KOPT-K1 (cell line): ENCODE measurements around the gene STAP2.
"Not testable (repeated sequence)": the region's sequence is repeated elsewhere in the genome, so short reads cannot be mapped to it uniquely, and the experiment has no call there.

ENCODE experiments used
- H3K27ac ChIP-seq: fragments of 200-600 bp; sonication (generic); 2 replicates; pipeline ENCODE4 v1.5.1; 2016; ENCODE audit warnings: antibody characterized with exemption, mild to moderate bottlenecking, low read depth, low read length; ENCODE audit not compliant: poor library complexity, severe bottlenecking
- H3K36me3 ChIP-seq: fragments of 200-600 bp; sonication (generic); 2 replicates; pipeline ENCODE4 v1.5.1; 2017; ENCODE audit warnings: antibody characterized with exemption, mild to moderate bottlenecking, low read length, moderate library complexity; ENCODE audit not compliant: insufficient read depth
- H3K9me3 ChIP-seq: fragments of 200-600 bp; sonication (generic); 2 replicates; pipeline ENCODE4 v1.5.1; 2017; ENCODE audit warnings: antibody characterized with exemption, low read length, mild to moderate bottlenecking; ENCODE audit not compliant: insufficient read depth, poor library complexity, severe bottlenecking

STAP2 gene

DNA sequence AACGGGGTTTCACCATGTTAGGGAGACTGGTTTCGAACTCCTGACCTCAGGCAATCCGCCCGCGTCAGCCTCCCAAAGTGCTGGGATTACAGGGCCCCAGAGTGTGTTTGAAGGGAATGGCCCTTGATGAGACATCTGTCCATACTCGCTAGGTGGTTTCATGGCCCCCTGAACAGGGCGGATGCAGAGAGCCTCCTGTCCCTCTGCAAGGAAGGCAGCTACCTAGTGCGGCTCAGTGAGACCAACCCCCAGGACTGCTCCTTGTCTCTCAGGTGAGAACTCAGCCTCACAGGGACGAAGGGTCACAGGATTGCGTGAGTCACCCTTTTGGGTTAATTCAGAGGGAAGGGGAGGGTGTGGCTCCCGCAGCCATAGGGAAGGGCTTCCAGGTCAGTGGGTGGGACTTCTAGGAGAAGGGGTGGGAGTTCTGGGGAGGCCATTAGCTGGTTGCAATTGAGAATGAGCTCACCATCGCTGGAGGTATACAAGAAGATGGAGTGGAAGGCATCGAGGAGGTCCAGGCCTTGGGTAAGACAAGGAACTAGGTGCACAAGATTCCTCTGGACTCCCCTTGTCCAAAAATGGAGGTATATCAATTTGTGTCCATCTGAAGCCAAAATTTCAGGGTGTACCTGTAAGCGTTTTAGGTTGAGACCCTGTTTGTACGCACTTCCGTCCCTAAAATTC, 50.4 kb downstream of the STAP2 start:
- H3K9me3 ChIP-seq, result no peaks in the 10 kb centered on the region
- no peak overlapping the region for H3K27ac ChIP-seq
- no peaks in the 10 kb centered on the region for H3K36me3 ChIP-seq

DNA sequence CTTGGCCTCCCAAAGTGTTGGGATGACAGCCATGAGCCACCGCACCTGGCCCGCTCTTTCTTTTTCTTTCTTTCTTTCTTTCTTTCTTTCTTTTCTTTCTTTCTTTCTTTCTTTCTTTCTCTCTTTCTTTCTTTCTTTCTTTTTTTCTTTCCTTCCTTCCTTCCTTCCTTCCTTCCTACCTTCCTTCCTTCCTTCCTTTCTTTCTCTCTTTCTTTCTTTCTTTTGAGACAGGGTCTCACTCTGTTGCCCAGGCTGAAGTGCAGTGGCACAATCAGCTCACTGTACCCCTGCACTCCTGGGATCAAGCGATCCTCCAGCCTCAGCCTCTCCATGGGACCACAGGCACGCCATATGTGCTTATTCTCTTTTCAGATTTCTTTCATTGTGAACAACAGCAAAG, 52.5 kb downstream of the STAP2 start:
- not testable (repeated sequence) for H3K36me3 ChIP-seq, H3K27ac ChIP-seq, H3K9me3 ChIP-seq

DNA sequence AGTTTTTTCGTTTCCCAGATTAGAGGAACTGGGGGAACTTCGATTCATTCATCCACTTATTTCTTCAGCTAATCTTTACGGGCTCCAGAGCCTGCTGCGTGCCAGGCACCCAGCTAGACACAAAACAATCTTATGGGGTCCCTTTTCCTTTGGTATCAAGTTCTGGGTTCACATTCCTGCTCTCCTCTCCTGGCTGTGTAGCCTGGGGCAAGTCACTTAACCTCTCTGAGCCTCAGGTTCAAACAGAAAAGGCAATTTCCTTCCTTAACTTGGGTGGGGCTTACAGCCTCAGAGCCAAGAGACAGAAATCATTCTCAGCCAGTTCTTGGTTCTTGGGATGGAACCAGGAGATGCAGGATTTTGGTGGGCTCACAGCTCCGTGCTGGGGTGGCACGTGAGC, 53.7 kb downstream of the STAP2 start:
- Histone ChIP-seq H3K9me3 (no peaks in the 10 kb centered on the region), H3K36me3 (no peaks in the 10 kb centered on the region), H3K27ac (no peak overlapping the region)

DNA sequence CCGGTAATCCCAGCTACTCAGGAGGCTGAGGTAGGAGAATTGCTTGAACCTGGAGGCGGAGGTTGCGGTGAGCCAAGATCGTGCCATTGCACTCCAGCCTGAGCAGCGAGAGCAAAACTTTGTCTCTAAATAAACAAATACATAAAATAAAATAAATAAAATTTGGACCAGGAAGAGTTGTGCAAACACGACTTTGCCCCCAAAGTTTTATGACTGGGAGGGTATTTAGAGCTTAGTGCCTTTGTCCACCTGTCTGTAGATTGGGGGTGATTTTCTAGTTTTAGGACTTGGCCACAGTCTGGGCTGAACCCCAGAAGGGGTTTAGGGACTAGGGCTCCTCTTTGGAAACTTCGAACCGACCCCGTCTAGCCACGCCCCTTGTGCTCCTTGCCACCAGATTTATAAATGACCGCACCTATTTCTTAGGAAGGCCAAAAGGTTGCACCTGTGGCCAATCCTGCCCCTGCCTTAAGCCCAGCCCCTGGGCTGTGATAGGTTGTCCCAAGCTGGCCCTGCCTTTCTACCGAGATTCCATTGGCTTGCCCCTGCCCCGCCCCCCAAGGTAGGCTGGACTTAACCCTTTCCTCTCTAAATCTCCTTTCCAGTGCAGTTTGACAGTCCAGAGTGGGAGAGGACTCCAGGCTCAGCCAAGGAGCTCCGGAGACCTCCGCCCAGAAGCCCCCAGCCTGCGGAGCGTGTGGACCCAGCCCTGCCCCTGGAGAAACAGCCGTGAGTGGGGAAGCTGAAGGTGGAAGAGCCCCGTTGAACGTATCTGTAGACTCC, 54.3 kb downstream of the STAP2 start:
- Histone ChIP-seq H3K36me3 (no peaks in the 10 kb centered on the region), H3K9me3 (no peaks in the 10 kb centered on the region)

DNA sequence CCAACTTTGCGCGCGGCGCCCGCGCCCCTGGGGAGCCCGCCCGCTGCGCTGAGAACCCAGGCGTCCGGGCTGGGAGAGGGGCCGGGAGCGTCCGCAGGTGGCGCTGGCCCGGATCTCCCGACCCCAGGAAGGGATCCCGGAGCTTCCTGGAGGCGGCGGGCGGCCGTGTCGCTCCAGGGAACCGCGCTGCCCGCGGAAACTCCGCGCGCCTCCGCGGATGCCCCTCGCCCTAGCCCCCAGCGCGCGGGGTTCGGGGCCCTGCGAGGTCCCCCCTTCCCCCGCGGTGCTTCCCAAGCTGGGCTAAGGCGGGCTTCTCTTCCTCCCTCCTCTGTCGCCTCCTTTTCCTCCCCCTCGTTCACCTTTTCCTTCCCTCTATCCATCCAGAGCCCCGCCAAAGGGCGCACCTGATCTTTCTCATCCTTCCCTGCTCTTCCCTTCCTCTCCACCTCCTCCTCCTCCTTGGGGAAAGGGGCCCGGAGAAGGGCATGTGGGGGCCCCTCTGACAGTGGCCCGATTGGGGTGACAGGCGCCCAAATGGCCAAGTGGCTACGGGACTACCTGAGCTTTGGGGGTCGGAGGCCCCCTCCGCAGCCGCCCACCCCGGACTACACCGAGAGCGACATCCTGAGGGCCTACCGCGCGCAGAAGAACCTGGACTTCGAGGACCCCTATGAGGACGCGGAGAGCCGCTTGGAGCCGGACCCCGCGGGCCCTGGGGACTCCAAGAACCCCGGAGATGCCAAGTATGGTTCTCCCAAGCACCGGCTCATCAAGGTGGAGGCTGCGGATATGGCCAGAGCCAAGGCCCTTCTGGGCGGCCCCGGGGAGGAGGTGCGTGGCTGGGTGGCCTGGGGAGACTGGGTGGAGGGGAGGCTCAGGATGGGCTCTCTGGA, 58.9 kb downstream of the STAP2 start:
- Histone ChIP-seq H3K9me3 (no peaks in the 10 kb centered on the region), H3K36me3 (no peaks in the 10 kb centered on the region), H3K27ac (no peak overlapping the region)

More for the DNA sequence above, 54.3 kb downstream of the STAP2 start:
- H3K27ac ChIP-seq, result no peak overlapping the region

DNA sequence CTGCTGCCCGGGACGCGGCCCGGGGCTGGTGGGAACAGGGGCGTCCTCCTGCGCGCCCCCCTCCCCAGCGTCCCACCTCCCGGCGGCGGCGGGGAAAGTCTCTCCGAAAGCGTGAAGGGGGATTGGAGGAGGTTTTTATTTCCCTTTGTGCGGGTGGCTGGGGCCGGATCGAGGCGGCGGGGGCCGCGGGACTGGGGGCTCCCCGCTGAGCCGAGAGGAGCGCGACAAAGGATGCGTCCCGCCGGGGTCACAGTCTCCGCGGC, 59.4 kb downstream of the STAP2 start:
- Histone ChIP-seq H3K36me3 (no peaks in the 10 kb centered on the region), H3K9me3 (no peaks in the 10 kb centered on the region), H3K27ac (no peak overlapping the region)

DNA sequence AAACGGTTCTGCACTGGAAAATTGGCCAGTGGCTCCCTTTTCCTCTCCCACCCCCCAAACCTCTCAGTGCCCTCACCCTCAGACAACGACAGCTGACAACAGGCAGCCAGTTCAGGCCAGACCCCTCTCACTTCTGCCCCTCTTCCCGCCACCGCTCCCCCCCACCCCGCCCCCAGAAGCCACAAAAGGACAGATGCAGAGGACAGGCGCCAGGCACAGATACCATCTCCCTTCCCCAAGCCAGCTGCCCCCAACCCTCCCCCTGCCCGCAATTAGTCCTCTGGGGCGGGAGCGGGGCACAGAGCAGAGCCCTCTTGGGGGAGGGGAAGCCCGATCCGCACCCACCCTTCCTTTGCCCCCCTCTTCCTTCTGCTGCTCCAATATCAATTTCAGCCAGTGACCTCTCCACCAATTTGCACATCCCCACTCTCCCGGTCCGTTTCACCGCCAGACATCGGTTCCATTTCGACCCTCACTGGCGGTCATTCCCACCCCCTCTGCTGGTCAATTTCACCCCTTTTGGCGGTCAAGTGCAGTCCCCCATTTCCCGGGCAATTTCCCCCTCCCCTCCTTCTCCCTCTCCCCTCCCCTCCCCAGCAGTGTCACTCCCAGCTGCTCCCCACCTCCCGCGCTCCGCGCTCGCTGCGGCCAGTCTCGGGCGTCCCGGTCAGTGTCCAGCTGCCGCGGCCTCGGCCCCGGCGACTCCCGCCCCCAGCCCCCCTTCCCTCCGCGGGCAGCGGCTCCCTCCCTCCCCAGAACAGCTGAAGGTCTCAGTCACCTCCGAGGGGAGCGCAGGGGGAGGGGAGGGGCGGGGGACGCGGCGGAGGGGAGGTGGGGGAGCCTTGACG, 60.0 kb downstream of the STAP2 start, which contains the start of gene SHD:
TSS of gene SHD (plus strand) at position 848 of the 848 bp plus-strand sequence. CDS start 798 bp downstream, outside the sequence.
- Histone ChIP-seq H3K9me3 (no peaks in the 10 kb centered on the region), H3K27ac (no peak within 1 kb of the TSS)

DNA sequence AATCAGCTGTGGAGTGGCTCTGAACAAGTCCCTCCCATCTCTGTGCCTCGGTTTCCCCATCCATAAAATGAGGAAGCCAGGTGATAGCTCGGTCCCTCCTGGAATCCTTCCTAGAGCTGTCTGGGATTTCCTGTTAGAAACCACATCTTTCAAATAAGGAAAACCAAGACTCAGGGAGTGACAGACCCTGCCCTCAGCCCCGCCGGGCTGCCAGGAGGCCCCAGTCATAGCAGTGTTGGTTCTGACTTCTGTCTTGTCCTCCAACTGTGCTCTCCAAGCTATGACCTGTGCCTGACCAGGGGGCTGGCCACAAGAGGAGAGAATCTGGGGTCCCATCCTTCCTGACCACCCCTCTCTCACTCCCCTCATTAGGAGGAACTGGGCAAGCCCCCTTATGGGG, 60.6 kb downstream of the STAP2 start:
- Histone ChIP-seq H3K27ac (no peak overlapping the region), H3K9me3 (no peaks in the 10 kb centered on the region), H3K36me3 (no peaks in the 10 kb centered on the region)

More for the DNA sequence above, 60.0 kb downstream of the STAP2 start, which contains the start of gene SHD:
- no peaks in the 10 kb centered on the region for H3K36me3 ChIP-seq

DNA sequence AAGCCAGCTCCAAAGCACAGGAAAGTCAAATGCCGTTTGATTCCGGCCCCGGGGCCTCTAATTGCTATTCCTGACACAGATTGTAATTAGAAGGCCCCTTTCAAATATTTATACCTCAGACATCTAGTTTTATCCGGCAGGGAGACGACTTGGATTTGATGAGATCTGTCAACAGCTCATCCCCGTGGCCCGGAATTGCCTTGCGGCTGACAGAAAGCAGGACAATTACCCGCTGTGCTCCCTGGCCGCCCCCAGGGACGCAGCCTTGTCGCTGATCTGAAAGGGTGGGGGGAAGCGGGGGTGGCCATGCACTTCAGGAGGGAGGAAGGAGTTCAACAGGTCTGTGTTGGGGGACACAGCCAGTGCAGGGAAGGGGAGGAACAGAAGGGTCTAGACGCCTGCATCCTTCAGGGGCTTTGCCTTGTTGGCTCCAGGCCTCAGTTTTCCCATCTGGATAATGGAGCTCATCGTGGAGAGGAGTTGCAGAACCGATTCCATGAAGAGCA, 61.4 kb downstream of the STAP2 start:
- no peak overlapping the region for H3K27ac ChIP-seq
- peaks cover under 1% of the 10 kb centered on the region; the same call in 1 of the 2 replicates for H3K36me3 ChIP-seq
- no peaks in the 10 kb centered on the region for H3K9me3 ChIP-seq

DNA sequence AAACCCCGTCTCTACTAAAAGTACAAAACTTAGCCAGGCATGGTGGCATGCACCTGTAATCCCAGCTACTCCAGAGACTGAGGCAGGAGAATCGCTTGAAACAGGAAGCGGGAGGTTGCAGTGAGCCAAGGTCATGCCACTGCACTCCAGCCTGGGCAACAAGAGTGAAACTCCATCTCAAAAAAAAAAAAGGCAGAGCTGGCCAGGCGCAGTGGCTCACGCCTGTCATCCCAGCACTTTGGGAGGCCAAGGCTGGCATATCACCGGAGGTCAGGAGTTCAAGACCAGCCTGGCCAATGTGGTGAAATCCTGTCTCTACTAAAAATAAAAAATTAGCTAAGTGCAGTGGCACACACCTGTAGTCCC, 64.3 kb downstream of the STAP2 start:
- H3K27ac ChIP-seq, H3K9me3 ChIP-seq: not testable (repeated sequence)
- H3K36me3 ChIP-seq, result peaks cover 17% of the 10 kb centered on the region
